ENCODE results near the gene XPO4. TPM values are rescaled to one million over a fixed set of nuclear protein-coding genes. Genes with fewer than 3 reads are reported as not detected.
"Not testable (repeated sequence)": the region's sequence is repeated elsewhere in the genome, so short reads cannot be mapped to it uniquely, and the experiment has no call there.

XPO4 gene
- total and polyA plus RNA-seq, 11 donors, result 4.8 to 53.7 (median 25.6) TPM

- DNase-seq, result peak in 4 of 5 donors; percentile 26 to 52 (median 40)
- ATAC-seq, result peak; percentile 19 to 73 (median 52)
- Histone ChIP-seq H3K4me1 (peaks cover 0 to 24% (median 15%) of the 10 kb centered on the region in 12 donors), H3K9me3 (no peaks in the 10 kb centered on the region), H3K27me3 (no peaks in the 10 kb centered on the region), H3K27ac (peak overlapping the region; percentile 86 to 97 (median 92)), H3K4me3 (peak overlapping the region; percentile 72 to 99 (median 92)), H3K36me3 (peaks cover 0 to 17% (median 5%) of the 10 kb centered on the region in 9 donors)
- 3 to 4% (median 3%) methylated on average over 21 of the region's 21 CpGs for WGBS, 4 donors
- TF ChIP-seq, protein P1, sequence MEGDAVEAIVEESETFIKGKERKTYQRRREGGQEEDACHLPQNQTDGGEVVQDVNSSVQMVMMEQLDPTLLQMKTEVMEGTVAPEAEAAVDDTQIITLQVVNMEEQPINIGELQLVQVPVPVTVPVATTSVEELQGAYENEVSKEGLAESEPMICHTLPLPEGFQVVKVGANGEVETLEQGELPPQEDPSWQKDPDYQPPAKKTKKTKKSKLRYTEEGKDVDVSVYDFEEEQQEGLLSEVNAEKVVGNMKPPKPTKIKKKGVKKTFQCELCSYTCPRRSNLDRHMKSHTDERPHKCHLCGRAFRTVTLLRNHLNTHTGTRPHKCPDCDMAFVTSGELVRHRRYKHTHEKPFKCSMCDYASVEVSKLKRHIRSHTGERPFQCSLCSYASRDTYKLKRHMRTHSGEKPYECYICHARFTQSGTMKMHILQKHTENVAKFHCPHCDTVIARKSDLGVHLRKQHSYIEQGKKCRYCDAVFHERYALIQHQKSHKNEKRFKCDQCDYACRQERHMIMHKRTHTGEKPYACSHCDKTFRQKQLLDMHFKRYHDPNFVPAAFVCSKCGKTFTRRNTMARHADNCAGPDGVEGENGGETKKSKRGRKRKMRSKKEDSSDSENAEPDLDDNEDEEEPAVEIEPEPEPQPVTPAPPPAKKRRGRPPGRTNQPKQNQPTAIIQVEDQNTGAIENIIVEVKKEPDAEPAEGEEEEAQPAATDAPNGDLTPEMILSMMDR (IDR thresholded peaks at IDR 0.05), result no peak
- intact Hi-C loops (cut with DNase I), result loop anchor here in 2 of 10 donors (2.0 to 5.0 kb wide), 4 partner anchors 55 to 335 kb away; partner anchors contain the start of genes EEF1AKMT1 (in 1 of the 2) and IFT88 (in 1 of the 2)
These were observed 693 bp downstream of the XPO4 start for GRCh38 chr13:20901668-20902437.

GRCh38 chr13:20894245-20894644 is 8.3 kb downstream of the XPO4 start:
- ATAC-seq (no peak), DNase-seq (no peak)
- TF ChIP-seq, protein P1 (IDR thresholded peaks at IDR 0.05), result no peak
- no peak for TF ChIP-seq POLR2A (IDR thresholded peaks at IDR 0.05)
- WGBS, 4 donors, result 75 to 91% (median 85%) methylated on average over 2 of the region's 2 CpGs
- Histone ChIP-seq H3K4me3 (no peak overlapping the region), H3K4me1 (peaks cover 0 to 5% (median 0%) of the 10 kb centered on the region in 12 donors), H3K9me3 (no peaks in the 10 kb centered on the region), H3K36me3 (peaks cover 0 to 13% (median under 1%) of the 10 kb centered on the region in 9 donors), H3K27me3 (no peaks in the 10 kb centered on the region), H3K27ac (no peak overlapping the region)
- intact Hi-C loops (cut with DNase I), result no loop called here

DNA sequence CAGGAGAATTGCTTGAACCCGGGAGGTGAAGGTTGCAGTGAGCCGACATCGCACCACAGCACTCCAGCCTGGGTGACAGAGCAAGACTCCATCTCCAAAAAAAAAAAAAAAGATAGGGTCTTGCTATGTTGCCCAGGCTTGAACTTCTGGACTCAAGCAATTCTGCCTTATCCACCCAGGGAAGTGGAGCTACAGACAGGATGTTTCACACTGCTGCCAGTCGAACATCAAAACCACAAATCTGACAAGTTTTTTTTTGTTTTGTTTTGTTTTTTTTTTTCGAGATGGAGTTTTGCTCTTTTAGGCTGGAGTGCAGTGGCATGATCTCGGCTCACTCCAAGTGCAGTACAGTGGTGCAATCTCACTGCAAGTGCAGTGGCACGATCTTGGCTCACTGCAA is 10.8 kb downstream of the XPO4 start:
- WGBS, 4 donors, result 88 to 92% (median 91%) methylated on average over 7 of the region's 7 CpGs
- H3K4me3 ChIP-seq, result no peak overlapping the region
- H3K27me3 ChIP-seq, result no peaks in the 10 kb centered on the region
- no peak for ATAC-seq
- DNase-seq, result no peak
- intact Hi-C loops (cut with DNase I), result no loop called here
- no peaks in the 10 kb centered on the region for H3K9me3 ChIP-seq
- TF ChIP-seq POLR2A (IDR thresholded peaks at IDR 0.05), result no peak
- TF ChIP-seq, protein P1 (IDR thresholded peaks at IDR 0.05), result no peak
- peaks cover 0 to 9% (median 0%) of the 10 kb centered on the region in 9 donors for H3K36me3 ChIP-seq
- H3K27ac ChIP-seq, result no peak overlapping the region
- H3K4me1 ChIP-seq, result peaks cover 0 to 5% (median 0%) of the 10 kb centered on the region in 12 donors

DNA sequence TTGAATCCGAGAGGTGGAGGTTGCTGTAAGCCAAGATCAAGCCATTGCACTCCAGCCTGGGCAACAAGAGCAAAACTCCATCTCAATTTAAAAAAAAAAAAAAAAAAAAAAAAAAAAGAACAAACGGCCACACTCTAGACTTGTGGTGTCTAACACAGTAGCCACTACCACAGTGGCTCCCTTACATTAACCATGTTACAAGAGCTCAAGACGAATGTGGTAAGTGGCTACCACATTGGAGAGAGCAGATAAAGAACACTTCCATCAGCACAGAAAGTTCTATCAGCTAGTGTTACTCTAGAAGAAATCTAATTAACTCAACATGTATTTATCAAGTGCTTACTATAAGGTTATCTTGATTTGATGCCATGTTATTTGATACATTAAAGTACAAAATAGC is 11.5 kb downstream of the XPO4 start:
- Histone ChIP-seq H3K36me3 (peaks cover 0 to 9% (median 0%) of the 10 kb centered on the region in 9 donors), H3K4me3 (no peak overlapping the region), H3K9me3 (no peaks in the 10 kb centered on the region), H3K27ac (no peak overlapping the region), H3K4me1 (no peaks in the 10 kb centered on the region), H3K27me3 (no peaks in the 10 kb centered on the region)
- no peak for ATAC-seq
- no peak for DNase-seq
- TF ChIP-seq, protein P1 (IDR thresholded peaks at IDR 0.05), result no peak
- TF ChIP-seq POLR2A (IDR thresholded peaks at IDR 0.05), result no peak
- intact Hi-C loops (cut with DNase I), result no loop called here
- WGBS, 4 donors, result 78 to 85% (median 81%) methylated on average over 3 of the region's 3 CpGs

- WGBS, 4 donors, result 95 to 99% (median 96%) methylated on average over 6 of the region's 6 CpGs
- H3K9me3 ChIP-seq; DNase-seq; H3K36me3 ChIP-seq; H3K27ac ChIP-seq; H3K4me1 ChIP-seq; intact Hi-C loops (cut with DNase I); H3K4me3 ChIP-seq; ATAC-seq; H3K27me3 ChIP-seq: not testable (repeated sequence)
These were observed 12.0 kb downstream of the XPO4 start for GRCh38 chr13:20890540-20890939.

Measured in heart left ventricle (tissue), 16 donors.